ENCODE data around the gene PLXNA2. TPM values are rescaled to one million over a fixed set of nuclear protein-coding genes. Genes with fewer than 3 reads are reported as not detected.
A peak's percentile ranks its signal among the peaks of the same experiment; 100 is the strongest.

Gene PLXNA2
- total and polyA plus RNA-seq, 2 of the 13 experiments (the other 11 are each of a cell fraction or from before 2014, with no cell fraction given): 1.1 to 2.1 TPM

GRCh38 chr1:208178091-208178529 lies 66.1 kb downstream of the PLXNA2 start (continued):
- TF ChIP-seq, protein P1, sequence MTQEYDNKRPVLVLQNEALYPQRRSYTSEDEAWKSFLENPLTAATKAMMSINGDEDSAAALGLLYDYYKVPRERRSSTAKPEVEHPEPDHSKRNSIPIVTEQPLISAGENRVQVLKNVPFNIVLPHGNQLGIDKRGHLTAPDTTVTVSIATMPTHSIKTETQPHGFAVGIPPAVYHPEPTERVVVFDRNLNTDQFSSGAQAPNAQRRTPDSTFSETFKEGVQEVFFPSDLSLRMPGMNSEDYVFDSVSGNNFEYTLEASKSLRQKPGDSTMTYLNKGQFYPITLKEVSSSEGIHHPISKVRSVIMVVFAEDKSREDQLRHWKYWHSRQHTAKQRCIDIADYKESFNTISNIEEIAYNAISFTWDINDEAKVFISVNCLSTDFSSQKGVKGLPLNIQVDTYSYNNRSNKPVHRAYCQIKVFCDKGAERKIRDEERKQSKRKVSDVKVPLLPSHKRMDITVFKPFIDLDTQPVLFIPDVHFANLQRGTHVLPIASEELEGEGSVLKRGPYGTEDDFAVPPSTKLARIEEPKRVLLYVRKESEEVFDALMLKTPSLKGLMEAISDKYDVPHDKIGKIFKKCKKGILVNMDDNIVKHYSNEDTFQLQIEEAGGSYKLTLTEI (CRISPR knock-in tag; conservative IDR thresholded peaks at IDR 0.05): no peak
- no peak for TF ChIP-seq TAF1 (CRISPR knock-in tag; IDR thresholded peaks at IDR 0.05)
- TF ChIP-seq, protein P2, sequence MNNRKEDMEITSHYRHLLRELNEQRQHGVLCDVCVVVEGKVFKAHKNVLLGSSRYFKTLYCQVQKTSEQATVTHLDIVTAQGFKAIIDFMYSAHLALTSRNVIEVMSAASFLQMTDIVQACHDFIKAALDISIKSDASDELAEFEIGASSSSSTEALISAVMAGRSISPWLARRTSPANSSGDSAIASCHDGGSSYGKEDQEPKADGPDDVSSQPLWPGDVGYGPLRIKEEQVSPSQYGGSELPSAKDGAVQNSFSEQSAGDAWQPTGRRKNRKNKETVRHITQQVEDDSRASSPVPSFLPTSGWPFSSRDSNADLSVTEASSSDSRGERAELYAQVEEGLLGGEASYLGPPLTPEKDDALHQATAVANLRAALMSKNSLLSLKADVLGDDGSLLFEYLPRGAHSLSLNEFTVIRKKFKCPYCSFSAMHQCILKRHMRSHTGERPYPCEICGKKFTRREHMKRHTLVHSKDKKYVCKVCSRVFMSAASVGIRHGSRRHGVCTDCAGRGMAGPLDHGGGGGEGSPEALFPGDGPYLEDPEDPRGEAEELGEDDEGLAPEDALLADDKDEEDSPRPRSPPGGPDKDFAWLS (CRISPR knock-in tag; IDR thresholded peaks at IDR 0.05; ENCODE audit: borderline replicate concordance): 0 out of 2 replicates have a peak, but pooled peaks have one; percentile 40
- no peak for TF ChIP-seq ZNF367 (CRISPR knock-in tag; IDR thresholded peaks at IDR 0.05; ENCODE audit: borderline replicate concordance)
- peak; percentile 19; the same call in 1 of the 2 replicates for TF ChIP-seq SP5 (CRISPR knock-in tag; IDR thresholded peaks at IDR 0.05; ENCODE audit: borderline replicate concordance, low read depth)
- TF ChIP-seq NR2F2 (IDR thresholded peaks at IDR 0.05; ENCODE audit: borderline replicate concordance, low read depth): no peak
- TF ChIP-seq CENPT (CRISPR knock-in tag; IDR thresholded peaks at IDR 0.05; ENCODE audit: low read depth): no peak
- no peak for TF ChIP-seq ELF4 (CRISPR knock-in tag; IDR thresholded peaks at IDR 0.05; ENCODE audit: borderline replicate concordance)
- TF ChIP-seq ZNF501 (CRISPR knock-in tag; IDR thresholded peaks at IDR 0.05): 0 out of 2 replicates have a peak, but pooled peaks have one; percentile 16
- no peak for TF ChIP-seq FOXP4 (CRISPR knock-in tag; IDR thresholded peaks at IDR 0.05)
- TF ChIP-seq FOXA3 (CRISPR knock-in tag; IDR thresholded peaks at IDR 0.05): peak; percentile 21; the same call in 1 of the 2 replicates
- TF ChIP-seq, protein P3, sequence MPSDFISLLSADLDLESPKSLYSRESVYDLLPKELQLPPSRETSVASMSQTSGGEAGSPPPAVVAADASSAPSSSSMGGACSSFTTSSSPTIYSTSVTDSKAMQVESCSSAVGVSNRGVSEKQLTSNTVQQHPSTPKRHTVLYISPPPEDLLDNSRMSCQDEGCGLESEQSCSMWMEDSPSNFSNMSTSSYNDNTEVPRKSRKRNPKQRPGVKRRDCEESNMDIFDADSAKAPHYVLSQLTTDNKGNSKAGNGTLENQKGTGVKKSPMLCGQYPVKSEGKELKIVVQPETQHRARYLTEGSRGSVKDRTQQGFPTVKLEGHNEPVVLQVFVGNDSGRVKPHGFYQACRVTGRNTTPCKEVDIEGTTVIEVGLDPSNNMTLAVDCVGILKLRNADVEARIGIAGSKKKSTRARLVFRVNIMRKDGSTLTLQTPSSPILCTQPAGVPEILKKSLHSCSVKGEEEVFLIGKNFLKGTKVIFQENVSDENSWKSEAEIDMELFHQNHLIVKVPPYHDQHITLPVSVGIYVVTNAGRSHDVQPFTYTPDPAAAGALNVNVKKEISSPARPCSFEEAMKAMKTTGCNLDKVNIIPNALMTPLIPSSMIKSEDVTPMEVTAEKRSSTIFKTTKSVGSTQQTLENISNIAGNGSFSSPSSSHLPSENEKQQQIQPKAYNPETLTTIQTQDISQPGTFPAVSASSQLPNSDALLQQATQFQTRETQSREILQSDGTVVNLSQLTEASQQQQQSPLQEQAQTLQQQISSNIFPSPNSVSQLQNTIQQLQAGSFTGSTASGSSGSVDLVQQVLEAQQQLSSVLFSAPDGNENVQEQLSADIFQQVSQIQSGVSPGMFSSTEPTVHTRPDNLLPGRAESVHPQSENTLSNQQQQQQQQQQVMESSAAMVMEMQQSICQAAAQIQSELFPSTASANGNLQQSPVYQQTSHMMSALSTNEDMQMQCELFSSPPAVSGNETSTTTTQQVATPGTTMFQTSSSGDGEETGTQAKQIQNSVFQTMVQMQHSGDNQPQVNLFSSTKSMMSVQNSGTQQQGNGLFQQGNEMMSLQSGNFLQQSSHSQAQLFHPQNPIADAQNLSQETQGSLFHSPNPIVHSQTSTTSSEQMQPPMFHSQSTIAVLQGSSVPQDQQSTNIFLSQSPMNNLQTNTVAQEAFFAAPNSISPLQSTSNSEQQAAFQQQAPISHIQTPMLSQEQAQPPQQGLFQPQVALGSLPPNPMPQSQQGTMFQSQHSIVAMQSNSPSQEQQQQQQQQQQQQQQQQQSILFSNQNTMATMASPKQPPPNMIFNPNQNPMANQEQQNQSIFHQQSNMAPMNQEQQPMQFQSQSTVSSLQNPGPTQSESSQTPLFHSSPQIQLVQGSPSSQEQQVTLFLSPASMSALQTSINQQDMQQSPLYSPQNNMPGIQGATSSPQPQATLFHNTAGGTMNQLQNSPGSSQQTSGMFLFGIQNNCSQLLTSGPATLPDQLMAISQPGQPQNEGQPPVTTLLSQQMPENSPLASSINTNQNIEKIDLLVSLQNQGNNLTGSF (CRISPR knock-in tag; IDR thresholded peaks at IDR 0.05): no peak
- TF ChIP-seq, protein P4, sequence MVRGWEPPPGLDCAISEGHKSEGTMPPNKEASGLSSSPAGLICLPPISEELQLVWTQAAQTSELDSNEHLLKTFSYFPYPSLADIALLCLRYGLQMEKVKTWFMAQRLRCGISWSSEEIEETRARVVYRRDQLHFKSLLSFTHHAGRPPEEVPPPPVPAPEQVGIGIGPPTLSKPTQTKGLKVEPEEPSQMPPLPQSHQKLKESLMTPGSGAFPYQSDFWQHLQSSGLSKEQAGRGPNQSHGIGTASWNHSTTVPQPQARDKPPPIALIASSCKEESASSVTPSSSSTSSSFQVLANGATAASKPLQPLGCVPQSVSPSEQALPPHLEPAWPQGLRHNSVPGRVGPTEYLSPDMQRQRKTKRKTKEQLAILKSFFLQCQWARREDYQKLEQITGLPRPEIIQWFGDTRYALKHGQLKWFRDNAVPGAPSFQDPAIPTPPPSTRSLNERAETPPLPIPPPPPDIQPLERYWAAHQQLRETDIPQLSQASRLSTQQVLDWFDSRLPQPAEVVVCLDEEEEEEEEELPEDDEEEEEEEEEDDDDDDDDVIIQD (CRISPR knock-in tag; IDR thresholded peaks at IDR 0.05; ENCODE audit: low read depth): no peak
- 0 out of 2 replicates have a peak, but pooled peaks have one; percentile 44 for TF ChIP-seq ZSCAN29 (CRISPR knock-in tag; conservative IDR thresholded peaks at IDR 0.05)
- TF ChIP-seq ZKSCAN1 (IDR thresholded peaks at IDR 0.05; ENCODE audit: low read length): no peak
- TF ChIP-seq ELF1 (CRISPR knock-in tag; IDR thresholded peaks at IDR 0.05): no peak

Measured in HepG2 (cell line).